GM19372 (cell line): ENCODE data around the gene MRPS23.
"Not testable (repeated sequence)": the region's sequence is repeated elsewhere in the genome, so short reads cannot be mapped to it uniquely, and the experiment has no call there.

Source experiments
- ATAC-seq: cut with Tn5 transposase; IDR thresholded peaks from one replicate; pipeline ENCODE4 v1.9.1; 2021; ENCODE audit warnings: mild to moderate bottlenecking, low read depth, moderate library complexity; ENCODE audit not compliant: unreplicated experiment

The MRPS23 gene

GRCh38 chr17:57866319-57866718 is 16.5 kb upstream of the MRPS23 start:
- no peak for ATAC-seq

- no peak for ATAC-seq
Observed at GRCh38 chr17:57864273-57864672, 14.4 kb upstream of the MRPS23 start.

- ATAC-seq = no peak
Observed at GRCh38 chr17:57862694-57863667, 13.1 kb upstream of the MRPS23 start.

GRCh38 chr17:57861790-57862693 is 12.2 kb upstream of the MRPS23 start:
- no peak for ATAC-seq

GRCh38 chr17:57861000-57861789 is 11.4 kb upstream of the MRPS23 start:
- no peak for ATAC-seq

- ATAC-seq = no peak
Observed at GRCh38 chr17:57860414-57860999, 10.7 kb upstream of the MRPS23 start.

GRCh38 chr17:57859601-57860413 is 10.0 kb upstream of the MRPS23 start:
- ATAC-seq = no peak

GRCh38 chr17:57858838-57859237 is 9.0 kb upstream of the MRPS23 start:
- ATAC-seq = no peak

- ATAC-seq = no peak
Observed at GRCh38 chr17:57856792-57857620, 7.2 kb upstream of the MRPS23 start.

- ATAC-seq = no peak
Observed at GRCh38 chr17:57855391-57856035, 5.7 kb upstream of the MRPS23 start.

GRCh38 chr17:57853695-57854094 is 3.9 kb upstream of the MRPS23 start:
- ATAC-seq = no peak

- no peak for ATAC-seq
Observed at GRCh38 chr17:57852955-57853328, 3.1 kb upstream of the MRPS23 start.

GRCh38 chr17:57852092-57852954 is 2.5 kb upstream of the MRPS23 start:
- no peak for ATAC-seq

GRCh38 chr17:57849163-57849873 is 526 bp downstream of the MRPS23 start:
- ATAC-seq = no peak

GRCh38 chr17:57846056-57846945 is 3.5 kb downstream of the MRPS23 start:
- ATAC-seq = not testable (repeated sequence)
